Activated effector memory CD4-positive, alpha-beta T cell treated with Interleukin-2 at 50 U/mL for 16 hours (primary cell): ENCODE measurements around the gene IGSF21.

Source experiments
- DNase-seq: peaks from one replicate; pipeline ENCODE4 v3.0.0-alpha.2; 2020

The IGSF21 gene

DNA sequence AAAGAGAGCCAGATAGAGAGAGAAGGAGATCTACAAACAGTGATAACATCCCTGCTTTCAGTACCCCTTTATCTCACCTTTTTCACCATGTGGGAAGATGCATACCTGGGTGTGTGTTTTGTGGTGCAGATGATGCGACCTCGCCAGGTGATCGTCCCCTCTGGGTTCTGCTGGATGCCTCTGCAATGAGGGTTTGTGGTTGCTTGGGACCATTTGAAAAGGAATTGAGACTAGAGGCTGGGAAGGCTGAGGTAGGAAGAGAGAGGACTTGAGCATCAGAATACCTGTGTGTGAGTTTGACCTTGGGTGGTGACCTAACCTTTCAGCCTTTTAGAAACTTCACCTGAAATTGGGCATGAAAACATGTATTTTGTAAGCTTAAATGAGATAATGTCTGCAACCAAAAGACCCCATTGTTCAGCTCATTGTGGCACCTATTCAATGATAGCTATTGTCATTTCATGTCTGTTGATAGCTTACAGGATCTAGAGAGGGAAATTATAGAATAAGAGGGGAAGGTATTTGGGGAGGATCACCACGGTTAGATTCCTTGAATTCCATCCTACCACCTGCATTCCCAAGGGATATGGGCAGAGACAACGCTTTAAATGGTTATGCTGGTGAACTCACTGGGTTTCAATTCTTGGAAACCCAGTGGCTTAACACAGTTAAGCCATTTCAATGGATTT is 125.7 kb downstream of the IGSF21 start:
- DNase-seq = no peak

DNA sequence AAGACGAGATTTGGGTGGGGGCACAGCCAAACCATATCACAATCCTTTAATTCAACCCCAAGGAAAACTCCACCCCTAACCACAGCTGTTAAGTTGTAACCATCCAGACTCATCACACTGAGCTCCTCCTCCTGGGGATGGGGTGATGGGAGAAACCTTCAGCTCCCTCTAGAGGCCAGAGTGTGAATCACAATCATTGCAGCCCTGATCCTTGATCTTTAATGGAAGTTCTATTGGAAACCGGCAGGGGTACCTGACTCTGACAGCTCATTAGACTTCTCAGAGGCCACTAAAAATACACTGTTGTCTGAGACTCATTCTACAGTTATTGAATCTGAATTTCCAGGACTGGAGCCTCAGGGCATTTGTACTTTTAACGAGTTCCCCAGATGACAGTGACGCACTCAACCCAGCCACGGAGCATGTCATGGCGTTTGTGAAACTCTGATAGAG is 127.2 kb downstream of the IGSF21 start:
- no peak for DNase-seq

DNA sequence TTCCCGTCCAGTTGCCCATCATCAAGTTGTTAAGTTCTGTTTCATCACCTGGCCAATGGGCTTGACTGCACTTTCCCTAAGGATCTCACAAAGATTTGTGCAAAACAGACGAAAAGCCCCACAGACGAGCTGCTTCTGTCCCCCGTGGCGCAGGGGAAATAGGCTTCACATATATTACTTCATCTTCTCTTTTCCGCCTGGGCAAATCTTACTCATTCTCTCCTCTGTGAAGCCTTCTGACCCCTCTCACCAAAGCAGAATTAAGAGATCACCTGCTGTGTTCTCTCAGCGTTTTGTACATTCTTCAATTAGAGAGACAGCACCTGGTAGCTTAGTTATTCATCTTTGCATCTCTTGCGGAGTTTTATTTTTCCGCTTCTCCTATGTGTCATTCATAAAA is 129.8 kb downstream of the IGSF21 start:
- DNase-seq = no peak

DNA sequence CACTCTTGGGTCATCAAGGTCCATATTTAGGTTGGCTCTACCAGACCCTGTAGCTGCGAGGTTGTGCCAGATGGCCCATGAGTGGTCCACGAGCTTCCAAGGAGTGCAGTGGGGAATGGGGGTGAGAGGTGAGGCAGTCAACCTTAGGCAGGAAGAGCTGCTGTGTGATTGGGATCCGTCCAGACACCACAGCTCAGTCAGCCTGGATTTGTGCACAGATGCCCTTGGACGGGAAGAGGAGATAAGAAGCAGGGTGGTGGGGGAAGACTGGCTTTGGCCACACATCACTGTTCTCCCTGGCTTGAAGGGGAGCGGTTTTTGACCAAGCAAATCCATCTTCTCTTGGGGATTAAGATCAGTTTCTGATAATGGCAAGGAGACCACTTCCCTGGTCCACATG is 130.6 kb downstream of the IGSF21 start:
- no peak for DNase-seq

DNA sequence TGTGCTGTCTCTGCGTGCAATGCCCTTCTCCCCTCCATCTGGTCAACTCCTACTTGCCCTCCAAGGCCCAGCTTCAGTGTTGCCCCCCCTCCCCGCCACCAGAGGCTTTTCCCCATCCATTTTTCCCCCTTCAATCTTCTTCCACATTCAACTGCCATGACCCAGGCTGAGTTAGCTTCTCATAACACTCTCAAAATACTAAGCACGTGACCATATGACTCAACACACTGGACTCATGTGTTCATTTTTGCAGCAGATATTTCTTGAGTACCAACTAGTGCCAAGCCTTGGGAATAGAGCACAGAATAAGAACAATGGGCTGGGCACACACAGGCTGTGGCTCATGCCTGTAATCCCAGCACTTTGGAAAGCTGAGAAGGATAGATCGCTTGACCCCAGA is 132.1 kb downstream of the IGSF21 start:
- no peak for DNase-seq

GRCh38 chr1:18240906-18241305 is 133.3 kb downstream of the IGSF21 start:
- no peak for DNase-seq

DNA sequence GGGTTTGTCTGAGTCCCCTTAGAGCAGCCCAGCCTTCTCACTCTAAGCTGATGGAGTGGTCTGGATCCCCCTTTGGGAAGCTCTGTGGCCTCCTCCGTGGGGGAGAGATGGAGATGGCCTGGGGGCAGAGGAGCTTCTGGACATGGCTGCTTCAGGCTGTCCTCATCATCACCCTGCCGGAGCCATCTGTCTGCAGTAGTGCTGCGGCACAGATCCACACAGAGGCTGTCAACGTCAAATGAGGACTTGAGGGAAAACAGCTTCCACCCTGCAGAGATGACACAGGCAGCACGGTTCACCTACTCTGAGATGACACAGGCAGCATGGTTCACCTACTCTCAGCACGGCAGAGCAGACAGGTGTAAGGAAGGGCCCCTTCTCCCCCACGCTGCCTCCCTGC is 134.3 kb downstream of the IGSF21 start:
- no peak for DNase-seq

DNA sequence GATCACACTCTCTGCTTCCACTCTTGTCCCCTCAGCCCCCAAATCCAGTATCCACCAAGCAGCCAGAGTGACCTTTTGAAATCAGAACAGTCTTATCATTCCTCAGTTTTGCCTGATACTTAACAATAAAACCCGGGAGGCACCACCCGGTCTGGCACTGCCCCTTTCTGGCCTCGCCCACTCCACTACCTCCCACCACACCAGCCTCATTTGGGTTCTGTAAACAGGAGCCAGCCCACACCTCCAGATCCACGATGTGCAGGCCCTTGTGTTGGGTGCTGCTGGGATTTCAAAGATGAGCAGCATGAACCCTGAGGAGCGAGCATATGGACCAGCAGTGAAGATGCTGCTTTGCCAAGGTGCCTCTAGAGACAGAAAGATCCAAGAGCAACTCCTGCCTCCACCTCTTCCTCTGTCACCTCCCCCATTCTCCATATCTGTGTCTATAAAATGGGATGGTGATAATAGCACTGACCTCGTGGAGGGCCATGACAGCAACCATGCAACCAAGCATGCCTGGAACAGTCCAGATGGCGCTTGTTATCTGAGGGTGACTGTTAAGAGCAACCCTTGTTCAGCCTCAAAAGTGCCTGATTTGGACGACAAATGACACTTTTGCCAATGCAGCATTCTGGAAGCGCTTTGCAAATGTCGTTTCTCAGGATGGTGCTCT is 136.0 kb downstream of the IGSF21 start:
- DNase-seq = no peak

DNA sequence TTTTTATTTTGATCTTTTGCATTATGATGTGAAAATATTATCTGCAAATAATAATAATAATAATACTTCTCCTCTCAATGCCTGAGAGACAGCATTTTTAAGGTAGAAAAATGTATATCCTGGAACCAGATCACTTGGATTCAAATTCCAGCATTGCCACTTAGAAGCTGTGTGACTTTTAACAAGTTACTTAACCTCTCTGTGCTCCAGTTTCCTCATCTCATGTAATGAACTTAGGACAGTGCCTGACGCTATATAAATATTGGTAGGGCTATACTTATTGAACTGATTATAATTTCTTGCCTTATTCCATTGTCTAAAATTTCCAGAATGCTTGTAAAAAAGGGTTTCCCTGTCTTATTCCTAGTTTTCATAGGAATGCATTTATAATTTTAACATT is 137.2 kb downstream of the IGSF21 start:
- no peak for DNase-seq

GRCh38 chr1:18245647-18246046 is 138.0 kb downstream of the IGSF21 start:
- no peak for DNase-seq

DNA sequence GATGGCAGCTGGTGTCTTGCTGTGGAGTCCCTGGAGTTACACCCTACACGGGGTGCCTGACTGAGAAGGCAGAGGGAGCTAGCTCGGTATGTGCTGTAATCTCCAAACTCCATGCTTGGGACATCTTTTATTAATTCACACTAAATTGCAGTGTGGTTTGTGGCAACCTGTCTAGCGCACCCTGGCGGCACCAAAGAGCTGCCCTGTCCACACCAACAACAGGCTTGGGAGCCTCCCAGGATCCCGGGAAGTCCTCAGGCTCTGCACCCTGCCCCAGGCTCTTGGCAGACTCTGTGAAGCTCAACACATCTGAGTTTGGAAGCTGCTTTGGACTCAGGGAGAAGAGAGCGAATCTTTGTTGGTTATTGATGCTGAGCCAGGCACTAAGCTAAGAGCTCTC is 138.9 kb downstream of the IGSF21 start:
- no peak for DNase-seq

- DNase-seq = no peak
Measured at GRCh38 chr1:18247151-18247550, 139.6 kb downstream of the IGSF21 start.

DNA sequence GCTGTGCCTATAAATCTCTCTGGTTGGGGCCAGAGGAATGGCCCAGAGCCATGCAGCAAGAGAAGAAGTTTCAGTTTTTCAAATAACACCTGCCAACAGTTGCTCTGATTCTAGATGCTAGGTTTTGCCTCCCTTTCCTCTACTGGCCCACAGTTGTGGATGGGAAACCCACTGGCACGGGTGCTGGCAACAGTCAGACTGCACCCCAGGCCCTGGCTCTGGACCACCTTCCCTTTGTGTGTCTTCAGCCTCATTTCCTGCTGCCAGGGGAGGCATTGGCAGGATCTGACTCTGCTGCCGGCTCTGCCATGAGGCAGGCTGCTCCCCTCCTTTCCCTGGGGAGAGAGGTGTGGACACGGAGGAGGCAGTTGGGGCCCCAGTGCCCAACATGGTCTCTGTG is 142.0 kb downstream of the IGSF21 start:
- no peak for DNase-seq

- DNase-seq = no peak
Measured at GRCh38 chr1:18253093-18253492, 145.5 kb downstream of the IGSF21 start.

- no peak for DNase-seq
Measured at GRCh38 chr1:18256282-18257235, 149.0 kb downstream of the IGSF21 start.

- DNase-seq = no peak
Measured at GRCh38 chr1:18257778-18258177, 150.2 kb downstream of the IGSF21 start.

GRCh38 chr1:18261891-18262290 is 154.3 kb downstream of the IGSF21 start:
- DNase-seq = no peak

DNA sequence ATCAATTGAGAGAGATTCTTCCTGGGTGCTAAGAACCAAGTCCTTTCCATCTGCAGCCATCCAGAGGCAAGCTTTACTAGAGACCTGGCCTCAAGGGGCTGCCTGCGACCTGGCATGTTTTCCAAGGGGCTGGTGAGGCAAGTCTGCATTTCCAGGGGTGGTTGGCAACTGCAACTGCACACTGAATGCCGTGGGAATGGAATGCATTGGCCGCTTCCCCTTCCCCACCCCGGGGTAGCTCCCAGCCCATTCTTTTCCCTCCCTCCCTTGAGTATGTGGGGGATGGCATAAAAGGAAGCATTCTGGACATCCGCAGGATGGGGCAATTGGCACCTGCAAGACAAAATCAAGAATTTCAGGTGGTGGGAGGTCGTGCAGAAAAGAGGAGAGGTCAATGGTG is 155.1 kb downstream of the IGSF21 start:
- DNase-seq = no peak

- no peak for DNase-seq
Measured at GRCh38 chr1:18263547-18264120, 156.0 kb downstream of the IGSF21 start.

DNA sequence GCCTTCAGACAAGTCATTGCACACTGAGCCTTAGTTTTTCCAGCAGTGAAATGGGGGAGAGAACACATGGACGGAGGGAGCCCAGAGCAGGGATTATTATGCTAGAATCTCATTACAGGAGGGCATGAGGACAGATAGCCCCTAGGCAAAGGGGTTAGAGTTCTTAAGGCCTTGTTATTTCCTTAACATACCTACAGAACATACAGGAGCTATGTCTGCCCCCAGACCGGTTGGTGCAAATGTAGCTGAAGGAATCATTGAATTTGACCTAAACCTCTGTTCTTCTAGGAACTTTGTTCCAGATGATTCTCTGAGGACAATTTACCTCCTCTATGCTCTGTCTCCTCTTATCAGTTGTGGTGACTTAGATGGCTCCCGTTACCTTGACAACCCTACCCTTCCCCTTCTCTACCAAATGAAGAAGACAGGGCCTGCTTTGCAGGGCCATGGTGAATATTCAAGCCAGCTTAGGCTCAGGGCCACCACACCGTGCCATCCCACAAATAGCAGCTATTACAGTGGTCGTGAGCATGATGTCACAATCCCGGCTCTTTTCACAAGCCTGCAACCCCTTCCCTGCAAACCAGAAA is 156.9 kb downstream of the IGSF21 start:
- DNase-seq = no peak

DNA sequence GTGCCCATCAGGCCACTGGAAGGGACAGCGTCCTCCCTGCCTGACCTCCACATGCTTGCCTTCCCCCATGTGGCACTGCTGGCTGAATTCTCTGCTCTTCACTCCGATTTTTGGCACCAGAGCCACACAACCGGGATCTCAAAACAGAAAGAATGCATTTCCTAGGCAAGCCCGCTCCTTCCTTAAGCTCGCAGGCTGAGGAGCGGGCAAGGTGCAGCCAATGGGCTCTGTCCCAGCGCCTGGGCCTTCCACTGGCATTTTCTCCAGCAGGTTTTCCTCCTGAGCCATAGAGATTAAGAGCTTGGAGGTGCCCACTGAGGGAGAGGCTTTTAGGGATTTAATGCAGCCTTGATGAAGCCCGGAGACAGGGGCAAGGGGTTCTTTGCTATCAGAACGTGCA is 158.0 kb downstream of the IGSF21 start:
- no peak for DNase-seq

GRCh38 chr1:18266391-18266790 is 158.8 kb downstream of the IGSF21 start:
- DNase-seq = no peak

DNA sequence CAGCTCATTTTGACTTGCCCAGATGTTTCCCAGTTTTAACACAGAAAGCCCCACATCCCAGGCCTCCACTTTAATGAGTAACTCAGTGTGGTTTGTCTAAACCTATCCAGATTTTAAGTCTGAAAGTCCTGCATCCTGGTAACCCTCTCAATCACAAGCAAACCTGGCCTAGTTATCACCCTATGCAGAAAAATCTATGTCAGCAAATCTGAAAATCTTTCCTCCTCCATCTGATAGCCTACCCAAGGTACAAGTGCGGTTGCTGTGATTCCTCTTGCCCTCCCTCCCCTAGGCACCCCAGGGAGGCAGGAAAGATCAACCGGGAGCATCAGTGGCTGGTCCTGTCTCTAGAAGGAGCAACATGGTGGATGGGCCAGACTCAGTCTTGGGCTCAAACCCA is 163.7 kb downstream of the IGSF21 start:
- DNase-seq = no peak
